ENCODE results near the gene CHI3L2. TPM values are rescaled to one million over a fixed set of nuclear protein-coding genes. Genes with fewer than 3 reads are reported as not detected.

CHI3L2 gene
- total and polyA plus RNA-seq, 9 donors = 0.91 to 17.0 (median 1.5) TPM; not detected in 1

DNA sequence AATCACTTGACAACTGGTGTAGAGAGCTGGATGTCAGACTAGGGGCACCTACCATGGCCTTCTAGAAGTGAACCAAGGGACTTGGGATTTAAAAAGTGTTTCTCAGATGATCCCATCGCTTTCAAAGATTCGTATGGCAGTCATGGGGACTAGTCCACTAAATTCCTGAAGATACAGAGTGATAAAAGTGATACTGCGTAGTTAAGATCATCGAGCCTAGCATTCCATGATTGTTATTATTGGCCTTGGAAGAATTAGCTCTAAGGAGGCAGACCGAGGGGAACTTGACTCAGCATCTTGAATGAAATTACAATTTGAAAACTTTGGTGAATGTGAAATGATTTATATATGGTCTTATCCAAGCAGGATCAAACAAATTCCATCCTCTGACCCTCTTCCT lies 61.9 kb downstream of the CHI3L2 start:
- TF ChIP-seq EP300 (IDR thresholded peaks at IDR 0.05) (no peak), POLR2A (IDR thresholded peaks at IDR 0.05) (no peak)
- TF ChIP-seq, protein P1, sequence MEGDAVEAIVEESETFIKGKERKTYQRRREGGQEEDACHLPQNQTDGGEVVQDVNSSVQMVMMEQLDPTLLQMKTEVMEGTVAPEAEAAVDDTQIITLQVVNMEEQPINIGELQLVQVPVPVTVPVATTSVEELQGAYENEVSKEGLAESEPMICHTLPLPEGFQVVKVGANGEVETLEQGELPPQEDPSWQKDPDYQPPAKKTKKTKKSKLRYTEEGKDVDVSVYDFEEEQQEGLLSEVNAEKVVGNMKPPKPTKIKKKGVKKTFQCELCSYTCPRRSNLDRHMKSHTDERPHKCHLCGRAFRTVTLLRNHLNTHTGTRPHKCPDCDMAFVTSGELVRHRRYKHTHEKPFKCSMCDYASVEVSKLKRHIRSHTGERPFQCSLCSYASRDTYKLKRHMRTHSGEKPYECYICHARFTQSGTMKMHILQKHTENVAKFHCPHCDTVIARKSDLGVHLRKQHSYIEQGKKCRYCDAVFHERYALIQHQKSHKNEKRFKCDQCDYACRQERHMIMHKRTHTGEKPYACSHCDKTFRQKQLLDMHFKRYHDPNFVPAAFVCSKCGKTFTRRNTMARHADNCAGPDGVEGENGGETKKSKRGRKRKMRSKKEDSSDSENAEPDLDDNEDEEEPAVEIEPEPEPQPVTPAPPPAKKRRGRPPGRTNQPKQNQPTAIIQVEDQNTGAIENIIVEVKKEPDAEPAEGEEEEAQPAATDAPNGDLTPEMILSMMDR (IDR thresholded peaks at IDR 0.05) = no peak
- intact Hi-C loops (cut with DNase I) = no loop called here
- no peaks in the 10 kb centered on the region for H3K9me3 ChIP-seq
- no peak overlapping the region for H3K27ac ChIP-seq
- no peaks in the 10 kb centered on the region for H3K36me3 ChIP-seq
- no peaks in the 10 kb centered on the region for H3K27me3 ChIP-seq
- no peaks in the 10 kb centered on the region for H3K4me1 ChIP-seq (ENCODE audit: insufficient read depth)
- H3K4me3 ChIP-seq = no peak overlapping the region
- WGBS, 3 donors = 38 to 43% (median 41%) methylated on average over 5 of the region's 5 CpGs
- DNase-seq = no peak

DNA sequence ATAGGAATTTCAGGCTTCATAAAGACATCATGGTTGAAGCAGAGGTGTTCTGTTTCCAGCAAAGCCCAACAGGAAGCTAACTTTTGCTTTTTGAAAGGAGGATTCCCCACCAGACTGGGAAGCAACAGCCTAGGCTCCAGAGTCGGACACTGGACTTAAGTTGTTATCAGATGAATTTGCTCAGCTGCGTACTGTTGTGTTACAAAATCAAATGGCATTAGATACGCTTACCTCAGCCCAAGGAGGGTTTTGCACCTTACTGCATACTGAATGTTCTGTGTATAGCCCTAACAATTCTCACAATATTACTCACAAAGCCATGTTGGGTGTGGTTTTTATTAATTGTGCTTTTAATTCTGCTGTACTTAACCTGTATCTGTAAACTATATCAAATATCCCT lies 62.6 kb downstream of the CHI3L2 start:
- TF ChIP-seq EP300 (IDR thresholded peaks at IDR 0.05) (no peak), POLR2A (IDR thresholded peaks at IDR 0.05) (no peak)
- H3K9me3 ChIP-seq = no peaks in the 10 kb centered on the region
- 47 to 55% (median 54%) methylated on average over 3 of the region's 3 CpGs for WGBS, 3 donors
- H3K4me3 ChIP-seq = no peak overlapping the region
- no peak overlapping the region for H3K27ac ChIP-seq
- DNase-seq = no peak
- H3K27me3 ChIP-seq = no peaks in the 10 kb centered on the region
- H3K4me1 ChIP-seq (ENCODE audit: insufficient read depth) = no peaks in the 10 kb centered on the region
- no peaks in the 10 kb centered on the region for H3K36me3 ChIP-seq
- intact Hi-C loops (cut with DNase I) = no loop called here

- Histone ChIP-seq H3K36me3 (no peaks in the 10 kb centered on the region), H3K27ac (no peak within 1 kb of the TSS), H3K27me3 (no peaks in the 10 kb centered on the region), H3K9me3 (no peaks in the 10 kb centered on the region), H3K4me1 (ENCODE audit: insufficient read depth) (no peaks in the 10 kb centered on the region), H3K4me3 (no peak within 1 kb of the TSS)
- 26 to 32% (median 30%) methylated on average over 7 of the region's 7 CpGs for WGBS, 3 donors
- TF ChIP-seq POLR2A (IDR thresholded peaks at IDR 0.05) (no peak), EP300 (IDR thresholded peaks at IDR 0.05) (no peak)
- TF ChIP-seq, protein P1 (IDR thresholded peaks at IDR 0.05) = no peak
- no peak for DNase-seq
- intact Hi-C loops (cut with DNase I) = no loop called here
These were observed 63.1 kb downstream of the CHI3L2 start, which contains the start of gene CHIA for GRCh38 chr1:111290630-111291029. Gene CHIA (plus strand): TSS chr1:111290851. CDS start chr1:111310468, 19,617 bp downstream.

Small RNA genes within 50 kb of the gene (small RNA-seq; reads per million reads assigned to genes)
- not detected for gene AL355816.1

Other genes with a start within 250 kb of the CHI3L2 start
- 10 to 100 TPM; 27.2 to 51.8 (median 34.7) TPM for gene DRAM2, start 87.6 kb upstream of the CHI3L2 start, total RNA-seq
- gene DRAM2, start 87.6 kb upstream of the CHI3L2 start, polyA plus RNA-seq = 10 to 100 TPM; 34.0 to 87.3 TPM
- gene CEPT1, start 87.5 kb upstream of the CHI3L2 start, total RNA-seq = 10 to 100 TPM; 27.8 to 37.1 (median 32.4) TPM
- gene CEPT1, start 87.5 kb upstream of the CHI3L2 start, polyA plus RNA-seq = 10 to 100 TPM; 16.4 to 40.3 TPM
- 10 to 100 TPM in 3 of 7 donors, 1 to 10 TPM in 4; 6.2 to 19.0 (median 9.5) TPM for gene DENND2D, start 27.1 kb upstream of the CHI3L2 start, total RNA-seq
- gene DENND2D, start 27.1 kb upstream of the CHI3L2 start, polyA plus RNA-seq = 10 to 100 TPM in 1 of 2 donors, 1 to 10 TPM in 1; 2.5 to 18.3 TPM
- gene CHIA, start 63.1 kb downstream of the CHI3L2 start, total RNA-seq = not detected
- under 1 TPM in 1 of 2 donors, not detected in 1; 0.18 TPM for gene CHIA, start 63.1 kb downstream of the CHI3L2 start, polyA plus RNA-seq
- 100 to 1,000 TPM in 2 of 7 donors, 10 to 100 TPM in 3, 1 to 10 TPM in 2; 1.8 to 518 (median 43.5) TPM for gene OVGP1, start 200.0 kb downstream of the CHI3L2 start, total RNA-seq
- gene OVGP1, start 200.0 kb downstream of the CHI3L2 start, polyA plus RNA-seq = 1 to 10 TPM; 2.3 to 3.1 TPM
- gene WDR77, start 221.5 kb downstream of the CHI3L2 start, total RNA-seq = 10 to 100 TPM; 14.5 to 68.4 (median 21.7) TPM
- gene WDR77, start 221.5 kb downstream of the CHI3L2 start, polyA plus RNA-seq = 10 to 100 TPM; 12.7 to 23.8 TPM
- gene ATP5PB, start 221.8 kb downstream of the CHI3L2 start, total RNA-seq = 100 to 1,000 TPM; 125 to 152 (median 136) TPM
- gene ATP5PB, start 221.8 kb downstream of the CHI3L2 start, polyA plus RNA-seq = 100 to 1,000 TPM; 183 to 277 TPM
- gene C1orf162, start 246.3 kb downstream of the CHI3L2 start, total RNA-seq = 10 to 100 TPM in 4 of 7 donors, 1 to 10 TPM in 3; 5.4 to 20.0 (median 11.0) TPM
- 10 to 100 TPM in 1 of 2 donors, 1 to 10 TPM in 1; 8.6 to 41.8 TPM for gene C1orf162, start 246.3 kb downstream of the CHI3L2 start, polyA plus RNA-seq